GM21526 (cell line): ENCODE results near the gene CACNB4.
"Not testable (repeated sequence)": the region's sequence is repeated elsewhere in the genome, so short reads cannot be mapped to it uniquely, and the experiment has no call there.

Experiments used
- ATAC-seq: cut with Tn5 transposase; IDR thresholded peaks from one replicate; pipeline ENCODE4 v1.9.1; 2021; ENCODE audit warnings: moderate library complexity; ENCODE audit not compliant: unreplicated experiment, low FRiP score

CACNB4 gene

GRCh38 chr2:152055366-152056108 is 43.3 kb downstream of the CACNB4 start:
- no peak for ATAC-seq

GRCh38 chr2:152054593-152054992 is 44.3 kb downstream of the CACNB4 start:
- no peak for ATAC-seq

- no peak for ATAC-seq
Observed at GRCh38 chr2:152051436-152051835, 47.4 kb downstream of the CACNB4 start.

GRCh38 chr2:152050915-152051314 is 47.9 kb downstream of the CACNB4 start:
- ATAC-seq: no peak

- no peak for ATAC-seq
Observed at GRCh38 chr2:152050341-152050740, 48.5 kb downstream of the CACNB4 start.

- no peak for ATAC-seq
Observed at GRCh38 chr2:152049541-152049940, 49.3 kb downstream of the CACNB4 start.

- ATAC-seq: no peak
Observed at GRCh38 chr2:152047824-152048471, 50.9 kb downstream of the CACNB4 start.

GRCh38 chr2:152046940-152047339 is 51.9 kb downstream of the CACNB4 start:
- ATAC-seq: peak; percentile 78

GRCh38 chr2:152042636-152043615 is 55.9 kb downstream of the CACNB4 start:
- no peak for ATAC-seq

GRCh38 chr2:152038441-152038958 is 60.3 kb downstream of the CACNB4 start:
- no peak for ATAC-seq

- no peak for ATAC-seq
Observed at GRCh38 chr2:152037743-152038435, 61.0 kb downstream of the CACNB4 start.

- ATAC-seq: peak; percentile 81
Observed at GRCh38 chr2:152036611-152037469, 62.0 kb downstream of the CACNB4 start.

- ATAC-seq: no peak
Observed at GRCh38 chr2:152034257-152034801, 64.5 kb downstream of the CACNB4 start.

- ATAC-seq: no peak
Observed at GRCh38 chr2:152033011-152033925, 65.6 kb downstream of the CACNB4 start.

GRCh38 chr2:152031747-152032306 is 67.0 kb downstream of the CACNB4 start:
- ATAC-seq: no peak

- not testable (repeated sequence) for ATAC-seq
Observed at GRCh38 chr2:152030596-152031328, 68.1 kb downstream of the CACNB4 start.
